Nucleus accumbens (tissue), 56 donors: ENCODE results near the gene FAM120B.
A peak's percentile ranks its signal among the peaks of the same experiment; 100 is the strongest.

Experiments used
- DNase-seq, 56 donors: peaks; one replicate each; lab custom pipeline; 2025; lab: John Stamatoyannopoulos, UW

Gene FAM120B

DNA sequence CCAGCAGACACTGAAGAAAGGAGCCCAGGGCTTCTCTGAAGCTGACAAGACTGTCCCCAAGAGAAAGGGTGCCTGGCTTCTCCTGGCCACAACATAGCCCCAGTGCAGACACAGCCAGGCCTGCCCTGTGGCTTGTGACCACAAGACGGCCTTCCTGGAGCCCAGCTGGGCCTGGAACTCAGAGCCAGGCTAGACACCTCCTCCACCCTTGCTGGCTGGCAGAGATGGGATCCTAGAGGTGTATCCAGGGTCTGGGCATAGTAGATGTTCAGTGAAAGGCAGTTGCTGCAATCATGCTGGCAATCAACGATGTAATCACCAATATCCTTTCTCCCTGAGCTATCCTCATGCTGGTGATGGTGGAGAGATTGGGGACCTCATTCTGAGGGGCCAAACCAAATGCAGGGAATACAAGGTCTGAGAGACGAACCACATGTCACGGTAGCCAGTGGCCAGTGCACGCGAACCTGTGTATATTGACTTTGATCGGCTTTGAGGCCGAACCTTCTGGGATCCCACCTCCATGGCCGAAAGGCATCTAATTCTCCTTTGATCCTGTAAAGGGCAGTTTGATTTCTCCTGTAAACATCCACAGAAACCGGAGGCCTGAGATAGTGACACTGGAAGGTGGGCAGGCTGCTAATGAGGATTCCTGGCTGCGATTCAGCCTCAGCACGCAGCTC is 131.3 kb downstream of the FAM120B start:
- DNase-seq, result no peak

DNA sequence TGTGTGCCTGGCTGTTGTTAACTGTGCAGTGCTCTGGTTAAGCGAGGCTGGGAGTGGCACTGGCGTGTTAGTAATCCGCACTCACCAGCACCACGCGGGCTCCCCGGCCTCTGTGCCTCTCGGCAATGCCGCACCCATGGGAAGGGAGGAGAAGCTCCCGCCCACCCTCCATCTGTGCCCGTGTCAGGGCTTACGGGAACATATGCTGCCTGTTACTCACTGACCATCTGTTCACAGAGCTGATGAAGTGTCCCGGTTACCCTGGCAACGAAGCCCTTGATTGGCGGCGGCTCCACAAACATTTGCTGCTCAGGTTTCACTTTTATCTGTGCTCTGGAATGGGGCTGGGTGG is 131.8 kb downstream of the FAM120B start:
- peak in 38 of 56 donors; percentile 2 to 88 (median 39) for DNase-seq

DNA sequence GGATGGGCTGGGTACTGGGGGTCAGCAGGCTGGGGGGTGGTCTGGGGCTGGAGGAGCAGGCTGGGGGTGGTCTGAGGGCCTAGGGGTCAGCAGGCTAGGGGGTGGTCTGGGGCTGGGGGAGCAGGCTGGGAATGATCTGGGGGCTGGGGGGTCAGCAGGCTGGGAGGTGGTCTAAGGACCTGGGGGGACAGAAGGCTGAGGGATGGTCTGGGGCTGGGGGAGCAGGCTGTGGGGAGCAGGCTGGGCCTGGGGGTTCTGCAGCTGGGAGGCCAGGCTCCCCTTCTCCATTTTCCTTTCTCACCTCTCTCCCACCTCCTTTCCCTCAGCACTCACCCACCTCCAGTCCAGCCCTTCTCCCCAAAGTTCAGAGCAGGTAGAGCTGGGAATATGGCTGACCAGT is 132.3 kb downstream of the FAM120B start:
- no peak for DNase-seq

DNA sequence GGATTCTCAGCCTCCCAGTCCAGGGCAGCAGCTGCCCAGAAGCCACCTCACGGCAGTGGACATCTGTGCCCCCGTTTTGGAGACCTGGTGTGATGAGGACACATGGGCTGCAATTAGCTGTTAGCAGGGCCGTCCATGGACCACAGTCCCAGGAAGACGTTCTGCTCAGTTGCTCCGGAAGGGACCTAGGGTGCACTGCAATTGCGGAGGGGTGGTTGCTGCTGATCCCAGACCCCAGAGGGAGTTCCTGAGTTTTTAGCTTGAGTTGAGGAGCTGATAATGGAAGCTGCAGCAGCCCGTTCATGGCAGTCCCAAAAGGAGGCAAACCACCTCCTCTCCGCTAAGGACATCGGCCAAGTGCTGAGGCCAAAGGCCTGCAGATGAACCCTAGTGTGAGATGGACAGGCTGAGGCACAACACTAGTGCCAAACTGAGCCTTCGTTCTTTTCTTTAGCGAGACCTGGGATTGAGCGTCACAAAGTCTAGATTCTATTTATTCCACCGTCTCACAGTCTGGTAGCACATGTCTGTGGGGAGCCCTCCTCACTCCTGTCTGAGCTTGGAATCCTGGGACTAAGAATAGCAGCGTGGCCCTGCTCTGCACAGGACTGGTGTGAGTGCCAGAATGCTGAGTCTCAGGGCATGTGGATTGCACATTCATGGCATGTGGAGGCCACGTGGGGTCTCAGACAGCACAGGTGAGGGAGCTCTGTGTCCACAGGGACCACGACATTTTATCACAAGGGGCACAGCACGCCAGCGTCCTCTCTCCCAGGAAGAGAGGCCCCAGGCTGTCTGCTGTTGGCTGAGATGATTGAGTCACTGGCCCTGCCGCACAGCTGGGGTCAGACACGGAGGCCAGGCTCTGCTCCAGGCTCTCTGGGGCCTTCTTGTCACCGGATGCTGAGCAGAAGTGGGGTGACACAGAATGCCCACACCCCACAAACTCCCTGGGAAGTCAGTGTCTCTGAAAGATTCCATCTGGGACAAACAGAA is 133.1 kb downstream of the FAM120B start:
- DNase-seq, result no peak

DNA sequence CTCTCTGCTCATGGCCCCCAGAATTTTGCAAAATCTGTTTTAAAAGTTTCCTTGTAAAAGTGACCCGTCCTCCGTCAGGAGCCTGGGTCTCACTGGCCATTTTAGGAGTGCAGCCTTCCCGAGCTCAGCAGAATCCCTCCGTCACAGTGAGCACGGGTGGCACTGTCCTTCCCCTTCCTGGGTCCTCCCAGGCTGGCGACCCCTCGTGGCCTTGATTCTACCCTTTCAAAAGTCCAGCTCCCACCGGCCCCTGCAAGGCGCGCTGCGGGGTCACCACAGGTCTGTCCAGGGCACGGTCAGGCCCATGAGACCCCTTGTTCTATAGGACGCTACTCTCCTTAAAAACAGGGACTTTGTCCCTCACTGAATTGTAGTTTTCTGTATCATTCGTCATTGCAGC is 133.9 kb downstream of the FAM120B start:
- no peak for DNase-seq

DNA sequence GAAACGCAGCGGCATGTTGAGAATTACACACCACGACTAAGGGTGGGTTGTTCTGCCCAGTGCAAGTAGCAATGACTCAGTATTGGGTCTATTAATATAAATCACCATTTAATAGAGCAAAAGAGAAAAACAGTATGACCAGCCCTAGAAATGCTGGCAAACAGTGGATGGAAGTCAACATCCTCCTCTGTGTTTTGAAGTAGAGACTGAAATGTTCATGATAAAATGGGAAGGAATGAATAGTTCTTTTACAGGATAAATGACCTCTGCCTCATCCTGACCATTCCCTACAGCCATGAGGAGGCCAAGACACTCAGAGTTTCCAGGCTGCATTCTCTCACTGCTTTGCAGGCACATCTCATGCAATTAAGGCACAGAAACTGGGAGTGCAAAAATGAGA is 134.8 kb downstream of the FAM120B start:
- no peak for DNase-seq

DNA sequence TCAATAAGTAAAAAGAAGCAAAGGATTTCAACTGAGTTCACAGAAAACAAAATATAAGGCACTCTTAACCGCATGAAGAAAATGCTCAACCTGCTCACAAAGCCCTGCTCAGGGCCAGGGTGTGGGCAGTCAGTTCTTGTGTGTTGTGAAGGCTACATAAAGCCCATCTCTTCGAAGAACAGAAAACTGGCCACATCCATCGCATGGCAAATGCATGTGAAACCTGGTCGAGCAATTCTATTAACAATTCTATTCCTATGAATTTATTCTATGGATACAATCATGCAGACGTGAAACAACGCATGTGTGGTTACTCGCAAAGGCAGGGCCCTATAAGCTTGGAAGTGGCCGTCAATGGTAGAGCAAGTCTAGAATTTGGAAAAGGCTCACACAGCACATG is 136.0 kb downstream of the FAM120B start:
- DNase-seq, result no peak

DNA sequence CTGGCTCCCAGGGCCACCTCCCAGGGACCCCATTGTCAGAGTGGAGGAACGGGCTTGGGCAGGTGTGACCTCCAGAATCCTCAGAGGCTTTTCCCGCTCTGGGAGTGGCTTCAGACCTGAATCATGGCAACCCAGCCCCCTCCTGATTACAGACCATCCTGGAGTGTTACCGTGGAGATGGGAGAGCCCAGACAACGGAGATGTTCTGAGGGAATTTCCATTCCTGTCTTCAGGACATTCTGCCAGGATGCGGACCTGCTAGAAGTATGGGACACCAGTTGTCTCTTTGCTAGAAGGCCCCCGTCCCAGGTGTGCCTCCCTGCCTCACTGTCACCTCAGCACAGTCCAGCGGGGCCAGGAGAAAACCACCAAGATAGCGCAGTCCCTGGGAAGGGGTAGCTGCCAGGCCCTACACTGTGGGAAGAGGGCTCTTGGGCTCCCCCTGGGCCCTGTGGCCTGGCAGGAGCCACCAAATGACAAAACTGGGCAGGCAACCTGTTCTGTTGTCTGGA is 136.6 kb downstream of the FAM120B start:
- no peak for DNase-seq

DNA sequence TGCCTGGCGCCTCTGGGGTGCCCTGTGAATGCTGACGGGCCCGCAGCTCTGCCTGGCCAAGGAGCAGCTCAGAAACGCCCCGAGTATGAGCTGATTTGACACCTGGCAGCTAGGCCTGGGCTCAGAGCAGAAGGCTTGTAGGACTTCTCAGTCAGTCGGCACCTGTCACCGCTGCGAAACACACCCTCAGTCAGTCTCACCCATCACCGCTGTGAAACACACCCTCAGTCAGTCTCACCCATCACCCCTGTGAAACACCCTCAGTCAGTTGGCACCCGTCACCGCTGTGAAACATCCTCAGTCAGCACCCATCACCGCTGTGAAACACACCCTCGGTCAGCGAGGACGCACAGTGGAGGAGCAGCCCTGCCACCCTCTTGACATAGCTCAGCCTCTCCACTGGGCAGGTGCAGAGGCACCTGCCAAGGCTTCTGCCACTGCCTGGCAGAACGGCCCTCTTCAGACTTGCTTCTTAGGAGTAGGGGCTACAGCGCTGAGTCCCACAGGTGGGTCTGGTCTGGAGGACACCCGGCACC is 137.6 kb downstream of the FAM120B start:
- DNase-seq, result no peak

DNA sequence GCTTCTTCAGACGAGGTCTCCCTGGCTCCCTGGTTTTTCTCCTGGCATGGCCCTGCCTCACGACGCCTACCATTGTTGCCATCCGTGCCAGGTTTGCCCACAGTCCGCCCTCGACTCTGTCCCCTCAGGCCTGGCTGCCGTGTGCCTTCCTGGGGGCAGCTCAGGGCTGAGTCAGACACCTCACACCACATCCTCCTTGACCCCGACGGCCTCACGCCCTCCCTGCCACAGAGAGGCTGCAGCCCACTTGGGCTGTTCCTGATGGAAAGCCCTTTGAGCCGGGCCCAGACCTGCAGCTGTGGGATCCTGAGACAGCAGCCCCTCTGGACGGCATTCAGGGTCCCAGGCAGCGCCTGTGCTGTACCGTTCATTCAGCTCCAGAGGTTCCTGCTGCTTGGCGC is 138.3 kb downstream of the FAM120B start:
- DNase-seq, result no peak

DNA sequence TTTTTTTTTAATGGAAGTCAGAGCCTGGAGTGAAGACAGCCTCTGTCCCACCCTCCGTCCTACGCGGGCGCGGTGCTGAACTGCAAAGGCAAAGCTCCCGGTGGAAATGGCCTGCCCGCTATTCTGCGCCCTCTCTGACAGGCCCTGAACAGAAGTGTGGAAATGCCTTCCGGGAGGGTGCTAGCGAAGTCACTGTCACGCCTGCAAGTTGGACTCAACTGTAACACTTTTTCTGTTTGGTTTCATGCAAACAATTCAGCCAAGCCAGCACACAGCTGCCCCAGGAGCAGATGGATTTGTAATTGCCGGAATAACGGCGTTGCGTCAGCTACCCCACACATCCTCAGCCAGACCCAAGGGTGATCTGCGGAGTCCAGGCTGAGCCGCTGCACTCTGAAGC is 138.9 kb downstream of the FAM120B start:
- no peak for DNase-seq

DNA sequence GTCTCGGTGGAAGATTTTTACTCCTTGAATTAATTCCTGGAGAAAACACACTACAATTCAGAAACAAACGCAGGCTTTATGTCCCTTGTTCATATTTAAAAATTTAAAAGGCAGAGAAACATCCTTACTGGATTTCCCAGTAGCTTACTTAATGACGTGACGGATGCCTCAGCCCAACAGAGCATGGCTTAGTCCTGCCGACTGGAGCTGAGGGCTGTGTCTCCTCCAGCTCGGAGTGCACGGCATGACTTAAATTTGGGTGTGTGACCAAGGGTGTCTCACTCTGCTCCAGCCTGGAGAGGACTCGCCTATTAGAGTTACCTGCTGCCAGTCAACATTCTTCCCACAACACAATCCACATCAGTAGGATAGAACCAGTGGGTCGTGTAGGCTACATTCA is 139.4 kb downstream of the FAM120B start:
- DNase-seq, result no peak

DNA sequence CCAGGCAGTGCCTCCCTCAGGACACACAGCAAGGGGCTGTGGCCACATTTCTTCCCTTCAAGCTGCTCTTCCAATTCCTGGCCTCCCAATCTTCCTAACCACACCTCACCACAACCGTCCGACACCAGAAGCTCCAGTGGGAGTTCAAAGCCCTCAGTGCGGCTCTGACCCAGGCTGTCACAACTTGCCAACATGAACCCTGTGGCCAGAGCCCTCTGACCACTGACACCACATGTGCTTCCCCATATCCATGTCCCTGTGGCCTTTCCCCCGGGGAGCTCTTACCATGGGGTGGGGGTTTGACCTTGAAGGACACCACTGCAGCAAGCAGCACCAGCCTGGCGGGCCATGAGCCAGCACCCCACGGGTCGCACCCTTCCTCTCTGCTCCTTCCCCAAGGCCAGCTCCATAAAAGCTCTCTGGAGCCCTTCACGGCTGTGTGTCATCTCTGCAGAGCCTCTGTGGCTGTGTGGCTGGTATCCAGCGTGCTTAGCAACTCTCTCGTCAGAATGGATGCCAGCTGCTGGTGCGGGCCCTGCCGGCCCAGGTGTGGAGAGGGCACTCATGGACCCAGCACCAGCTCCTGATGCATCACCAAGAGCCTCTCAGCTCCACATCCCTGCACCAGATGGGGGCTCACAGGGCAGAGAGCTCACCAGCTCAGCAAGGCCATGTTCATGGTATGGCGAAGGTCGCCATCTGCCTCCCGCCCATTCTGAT is 140.4 kb downstream of the FAM120B start:
- no peak for DNase-seq

DNA sequence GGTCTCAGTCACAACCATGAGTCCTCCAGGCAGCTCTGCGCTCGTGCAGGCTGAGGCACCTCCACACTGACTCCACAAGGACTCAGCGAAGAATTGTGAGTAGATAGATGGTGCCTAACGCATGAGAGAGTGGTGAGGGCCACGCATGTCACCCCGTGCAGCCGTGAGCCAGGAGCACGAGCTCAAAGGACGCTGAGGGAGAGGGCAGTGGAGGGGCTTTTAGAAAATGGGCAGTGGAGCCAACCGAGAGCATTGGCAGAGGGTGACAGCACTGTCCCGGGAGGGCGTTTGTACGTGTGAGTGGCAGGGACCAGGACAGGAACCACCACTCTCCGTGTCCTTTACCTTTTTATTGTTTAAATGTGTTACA is 141.0 kb downstream of the FAM120B start:
- no peak for DNase-seq

DNA sequence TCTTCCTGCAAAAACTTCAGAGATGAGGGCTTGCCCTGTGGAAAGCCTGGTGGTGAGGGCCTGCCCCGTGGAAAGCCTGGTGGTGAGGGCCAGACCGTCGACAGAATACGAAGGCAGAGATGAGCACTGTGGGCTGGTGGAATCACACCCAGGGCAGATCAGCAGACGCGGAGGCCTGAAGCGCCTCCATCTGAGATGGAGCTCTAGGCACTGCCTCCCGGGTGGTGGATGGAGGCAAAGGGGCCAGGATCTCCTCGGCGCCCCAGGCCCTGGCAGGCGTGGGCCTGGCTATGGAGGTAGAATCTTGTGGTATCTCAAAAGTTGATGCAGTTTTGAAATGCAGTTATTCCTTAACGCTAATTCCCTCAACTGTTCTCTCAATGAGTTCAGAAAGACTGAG is 141.8 kb downstream of the FAM120B start:
- DNase-seq, result no peak

DNA sequence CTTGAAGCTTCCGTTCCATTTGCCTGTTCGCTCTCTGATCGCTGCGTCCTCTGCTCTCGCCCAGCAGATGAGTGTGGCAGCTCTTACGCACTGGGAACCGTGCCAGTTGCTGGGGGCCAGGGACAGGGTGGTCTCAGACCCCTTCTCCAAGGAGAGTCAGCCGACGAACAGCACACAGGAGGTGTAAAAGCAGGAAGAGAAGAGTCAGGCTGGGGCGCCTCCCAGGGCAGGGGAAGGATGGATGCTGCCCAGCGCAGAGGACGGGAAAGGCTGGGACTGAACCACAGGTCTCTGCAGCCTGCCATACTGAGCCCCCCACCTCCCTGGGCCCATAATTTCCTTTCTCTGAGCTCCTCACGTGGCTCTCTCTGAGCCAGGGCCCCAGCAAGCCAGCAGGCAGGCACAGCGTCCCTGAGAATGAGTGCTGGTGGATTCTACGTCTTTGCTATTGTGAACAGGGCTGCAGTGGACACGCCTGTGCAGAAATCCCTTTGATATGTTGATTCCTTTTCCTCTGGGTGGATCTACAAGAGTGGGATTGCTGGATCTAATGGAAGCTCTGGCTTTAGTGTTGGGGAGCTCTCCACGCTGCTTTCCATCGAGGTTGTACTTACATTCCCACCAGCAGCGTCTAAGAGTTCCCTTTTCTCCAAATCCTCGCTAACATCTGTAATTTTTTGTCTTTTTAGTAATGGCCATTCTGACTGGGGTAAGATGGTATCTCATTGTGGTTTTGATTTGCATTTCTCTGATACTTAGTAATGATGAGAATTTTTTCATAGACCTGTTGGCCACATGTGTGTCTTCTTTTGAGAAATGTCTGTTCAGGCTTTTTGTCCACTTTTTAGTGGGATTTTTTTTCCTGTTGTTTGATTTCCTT is 142.4 kb downstream of the FAM120B start:
- no peak for DNase-seq

DNA sequence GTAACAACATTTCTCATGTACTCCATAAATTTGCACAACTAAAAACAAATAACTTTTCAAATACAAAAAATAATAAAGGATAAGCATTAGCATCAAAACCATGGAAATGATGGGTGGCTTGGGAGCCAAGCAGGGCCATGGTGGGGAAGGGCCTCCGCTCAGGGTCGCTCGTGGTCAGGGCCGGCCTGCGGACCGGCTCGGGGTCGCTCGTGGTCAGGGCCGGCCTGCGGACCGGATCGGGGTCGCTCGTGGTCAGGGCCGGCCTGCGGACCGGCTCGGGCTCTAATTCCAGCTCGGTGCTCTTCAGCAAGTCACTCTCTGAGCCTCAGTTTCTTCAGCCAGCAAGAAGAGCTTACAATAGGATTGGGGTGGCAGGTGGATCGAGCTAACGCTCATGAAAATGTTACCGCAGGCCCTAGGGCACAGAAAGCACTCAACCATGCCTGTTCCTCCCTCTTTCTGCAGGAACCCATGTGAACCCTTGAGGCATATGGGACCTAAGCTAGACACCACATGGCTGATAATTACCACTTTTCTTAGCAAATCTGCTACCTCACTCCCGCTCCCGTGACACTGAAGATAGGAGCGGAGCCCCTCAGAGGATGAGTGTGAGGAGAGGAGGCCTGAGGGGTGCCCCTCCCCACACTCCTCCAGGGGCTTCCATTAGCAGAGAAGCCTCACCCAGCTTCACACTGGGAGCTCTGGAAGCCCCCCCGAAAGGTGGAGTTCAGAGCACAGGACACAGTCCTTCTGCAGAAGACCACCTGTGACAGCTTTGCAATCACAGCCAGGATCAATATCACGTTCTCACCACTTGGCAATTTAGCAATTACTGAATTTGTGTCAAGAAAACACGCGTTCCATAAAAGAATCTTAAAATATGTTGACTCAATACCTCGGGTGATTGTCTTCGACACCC is 143.5 kb downstream of the FAM120B start:
- peak in 1 of 56 donors; percentile 12 for DNase-seq

DNA sequence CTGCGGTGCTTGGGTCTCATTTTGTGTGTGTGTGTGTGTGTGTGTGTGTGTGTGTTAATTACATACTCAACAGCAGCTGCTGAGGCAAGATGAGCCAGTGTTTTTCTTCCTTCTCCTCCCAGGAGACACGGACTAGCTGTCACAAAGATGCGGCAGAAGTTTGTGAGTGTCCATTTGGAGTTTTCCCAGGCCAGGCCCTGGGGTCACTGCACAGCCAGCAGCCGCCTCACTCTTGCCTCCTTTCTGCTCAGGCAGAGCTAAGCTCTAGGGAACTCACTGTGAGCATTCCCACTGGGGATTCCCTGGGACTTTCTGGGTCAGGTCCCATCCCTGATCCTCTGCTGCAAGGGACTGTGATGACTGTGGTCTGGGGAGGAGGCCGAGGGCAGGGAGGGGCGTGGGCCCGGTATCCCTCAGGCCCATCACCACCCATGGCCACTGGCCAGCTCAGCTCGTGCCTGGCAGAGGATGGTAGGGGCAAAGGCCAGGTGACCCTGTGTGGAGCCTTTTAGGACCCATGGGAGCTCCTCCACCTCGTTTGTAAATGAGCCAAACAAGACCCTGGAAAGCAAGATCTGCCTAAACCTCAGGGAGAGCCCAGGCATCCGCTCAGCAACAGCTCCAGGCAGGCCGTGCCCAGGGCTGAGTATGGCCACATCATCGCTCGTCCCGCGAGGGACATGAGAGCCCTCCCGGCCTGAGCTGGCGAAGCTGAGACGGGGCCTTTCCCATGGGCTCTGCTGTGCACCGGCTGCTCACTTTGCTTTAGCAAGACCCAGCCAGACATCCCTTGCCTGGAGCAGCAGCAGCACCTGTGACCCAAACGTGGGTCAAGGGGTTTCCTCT is 144.6 kb downstream of the FAM120B start:
- no peak for DNase-seq
